ENCODE data around the gene SMCO2.
"Not testable (repeated sequence)": the region's sequence is repeated elsewhere in the genome, so short reads cannot be mapped to it uniquely, and the experiment has no call there.

SMCO2 gene

DNA sequence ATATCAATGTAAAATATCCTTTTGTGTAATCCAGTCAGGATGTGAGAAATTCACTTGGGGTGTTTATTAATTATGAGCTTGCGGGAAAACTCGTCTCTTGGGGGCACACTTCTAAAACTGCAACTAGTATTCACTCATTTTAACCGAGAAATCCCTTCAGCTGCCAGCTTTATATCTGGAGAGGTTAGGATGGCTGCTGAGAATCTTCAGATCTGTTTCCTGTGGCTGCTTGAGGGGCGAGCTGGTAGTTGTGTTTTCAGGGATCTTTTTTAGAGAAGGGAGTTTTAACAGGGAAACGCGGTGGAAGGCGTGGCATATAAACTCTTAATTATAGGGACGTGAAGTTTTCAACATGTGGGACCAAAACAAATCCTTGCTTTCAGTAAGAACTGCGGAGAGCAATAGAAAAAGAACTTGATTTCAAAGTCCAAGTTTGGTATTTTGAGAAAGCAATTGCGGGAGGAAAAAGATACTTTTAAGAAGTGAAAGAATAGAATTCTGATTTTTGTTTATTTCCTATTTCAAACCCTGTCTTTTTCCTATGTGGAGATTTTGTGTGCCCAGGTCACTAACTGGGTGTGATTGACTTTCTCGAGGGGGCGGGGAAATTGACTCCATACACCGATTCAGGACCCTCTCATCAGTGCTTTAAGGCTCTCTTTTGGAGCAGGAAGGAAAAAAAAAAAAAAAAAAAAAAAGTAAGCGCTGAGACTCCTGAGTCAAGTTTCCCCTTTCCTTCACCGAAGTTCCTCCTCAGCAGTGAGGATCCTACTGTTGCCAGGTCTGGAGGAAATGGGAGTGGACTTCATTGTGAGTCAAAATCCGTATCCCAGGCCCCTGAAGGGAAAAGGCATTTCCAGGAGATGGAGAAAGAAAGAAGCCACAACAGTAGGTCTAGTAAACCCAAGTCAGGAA, 78.6 kb downstream of the SMCO2 start:
- DNase-seq (ENCODE audit: low spot score) = no peak

DNA sequence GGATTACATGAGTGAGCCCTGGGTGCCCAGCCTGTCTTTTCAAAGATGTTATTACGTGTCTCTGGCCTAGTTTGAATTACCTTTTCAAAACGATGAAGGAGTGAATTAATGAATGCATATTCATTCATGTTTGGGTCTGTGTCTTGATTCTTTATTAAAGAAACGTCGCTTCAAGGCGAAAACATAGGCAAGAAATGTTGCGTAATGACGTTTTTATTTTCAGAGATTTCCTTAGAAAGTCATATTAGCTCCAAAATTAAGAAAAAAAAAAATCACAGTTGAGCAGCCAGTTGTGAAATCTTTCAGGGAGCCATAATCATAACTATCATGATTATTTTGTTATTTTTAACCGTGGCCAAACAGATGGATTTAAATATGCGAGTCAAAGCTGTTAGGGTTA, 81.0 kb downstream of the SMCO2 start:
- no peak for DNase-seq (ENCODE audit: low spot score)

DNA sequence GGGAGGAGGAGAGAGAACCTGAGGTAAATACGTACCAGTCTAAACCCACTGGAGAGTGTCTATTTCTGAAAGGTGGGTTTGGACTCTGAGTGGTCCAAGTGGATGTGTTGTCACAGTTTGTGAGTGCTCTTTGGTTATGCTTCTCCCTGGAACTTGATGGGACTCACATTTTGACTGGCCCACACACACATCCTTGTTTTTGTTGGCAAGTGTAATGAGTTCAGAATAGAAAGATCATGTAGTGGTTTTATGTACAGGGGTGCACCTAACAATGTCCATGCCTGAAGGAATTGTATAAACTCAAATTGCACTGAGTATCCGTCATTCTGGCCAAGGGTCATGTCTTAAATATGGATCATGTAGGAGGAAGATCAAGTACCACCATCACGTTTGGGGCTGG, 82.3 kb downstream of the SMCO2 start:
- DNase-seq (ENCODE audit: low spot score) = no peak

DNA sequence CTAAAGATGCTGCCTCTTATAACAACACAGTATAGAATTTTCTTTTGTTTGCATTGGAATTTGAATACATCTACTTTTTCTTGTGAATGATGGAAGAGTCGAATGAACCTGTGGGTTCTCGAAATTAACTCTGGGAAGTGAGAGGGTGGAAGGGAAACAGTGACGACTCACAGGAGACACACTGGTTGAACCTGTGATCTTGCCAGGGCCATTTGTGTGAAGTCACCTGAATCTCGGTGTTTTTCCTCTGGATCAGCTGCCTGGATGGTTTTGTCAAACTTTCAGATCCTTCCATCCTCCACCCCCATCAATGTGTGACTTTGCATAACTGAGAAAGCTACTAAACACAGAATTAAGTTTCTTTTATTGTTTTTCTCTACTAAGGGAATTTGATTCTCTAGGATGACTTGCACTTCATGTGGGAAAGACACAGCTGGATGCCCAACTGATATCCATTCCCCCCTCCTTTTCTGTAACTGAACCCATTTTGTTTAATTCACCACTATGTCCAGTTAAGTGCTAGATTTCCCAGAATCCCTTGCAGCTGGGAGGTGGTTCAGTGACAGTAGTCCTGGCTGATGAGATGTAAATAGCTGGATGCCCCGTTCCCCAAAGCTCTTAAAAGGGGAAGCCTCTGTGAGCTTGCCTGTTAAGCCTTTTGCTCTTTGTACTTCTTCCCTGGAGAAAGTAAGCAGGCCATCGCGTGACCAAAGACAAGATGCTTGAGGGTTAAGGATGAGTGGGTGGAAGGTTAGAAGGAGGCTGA, 83.8 kb downstream of the SMCO2 start:
- DNase-seq (ENCODE audit: low spot score) = no peak

DNA sequence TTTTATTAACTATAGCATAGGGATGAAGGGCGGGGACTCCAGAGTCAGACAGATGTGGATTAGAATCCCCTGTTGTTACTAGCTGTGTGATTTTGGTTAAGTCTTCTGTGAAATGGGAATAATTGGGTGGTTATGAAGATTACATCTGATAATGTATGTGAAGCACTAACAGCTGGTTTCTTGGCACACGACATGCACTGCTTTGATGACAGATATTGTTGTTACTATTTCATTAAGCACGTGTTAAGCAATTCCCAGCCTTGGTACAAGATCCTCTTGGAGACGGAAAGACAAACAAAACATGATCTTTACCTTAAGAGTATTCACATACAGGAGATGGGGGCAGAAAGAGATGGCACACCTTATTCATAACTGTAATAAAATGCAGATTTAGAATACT, 85.4 kb downstream of the SMCO2 start:
- DNase-seq (ENCODE audit: low spot score) = no peak

DNA sequence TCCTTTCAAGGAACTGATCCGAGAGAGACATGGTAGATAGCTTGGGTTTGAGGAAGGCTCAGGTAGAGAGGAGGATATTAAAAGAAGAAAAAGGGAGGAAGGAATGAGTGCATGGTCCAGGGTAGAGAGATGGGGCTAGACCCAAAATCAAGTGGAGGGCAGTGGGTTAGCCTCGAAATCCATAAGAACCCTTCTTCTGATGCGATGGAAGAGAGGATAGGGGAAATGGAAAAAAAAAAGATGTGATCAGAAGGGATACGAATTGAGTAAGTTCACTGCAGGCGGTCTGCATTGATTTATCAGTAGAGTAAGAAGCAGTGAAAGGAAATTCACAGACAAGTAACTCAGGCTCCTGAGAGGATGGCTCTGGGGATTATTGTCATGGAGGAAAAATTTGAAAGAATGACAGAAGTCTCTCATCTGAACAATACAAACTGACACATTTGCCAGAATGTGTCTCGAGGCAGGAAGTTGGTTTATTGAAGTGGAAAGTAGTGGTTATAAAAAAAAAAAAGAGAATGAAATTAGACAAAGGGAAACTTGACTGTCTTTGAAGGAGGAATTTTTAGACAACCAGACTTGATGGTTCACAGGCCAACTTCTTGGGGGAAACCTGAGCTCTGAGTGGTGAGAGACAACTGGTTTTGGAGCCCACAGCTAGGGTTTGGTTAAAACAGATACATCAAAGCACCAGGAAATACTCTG, 87.7 kb downstream of the SMCO2 start:
- DNase-seq (ENCODE audit: low spot score) = no peak

DNA sequence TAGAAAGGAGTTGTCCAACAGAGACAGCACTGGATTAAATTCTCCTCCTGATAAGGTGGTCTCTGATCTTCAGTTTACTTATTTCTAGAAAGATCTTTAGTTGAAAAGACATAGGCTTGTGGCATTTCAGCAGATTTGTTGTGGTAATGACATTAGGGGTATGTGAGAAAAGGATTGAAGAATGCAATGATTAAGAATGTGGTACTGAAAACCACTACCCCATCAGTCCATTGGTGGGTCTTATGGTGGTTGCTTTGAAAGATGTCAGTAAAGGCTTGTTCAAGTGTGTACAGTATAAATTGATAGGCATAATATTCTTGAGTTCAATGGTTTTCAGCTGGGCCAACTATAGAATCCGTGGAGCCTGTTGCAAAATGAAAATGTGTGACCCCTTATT, 88.2 kb downstream of the SMCO2 start:
- DNase-seq (ENCODE audit: low spot score) = no peak

DNA sequence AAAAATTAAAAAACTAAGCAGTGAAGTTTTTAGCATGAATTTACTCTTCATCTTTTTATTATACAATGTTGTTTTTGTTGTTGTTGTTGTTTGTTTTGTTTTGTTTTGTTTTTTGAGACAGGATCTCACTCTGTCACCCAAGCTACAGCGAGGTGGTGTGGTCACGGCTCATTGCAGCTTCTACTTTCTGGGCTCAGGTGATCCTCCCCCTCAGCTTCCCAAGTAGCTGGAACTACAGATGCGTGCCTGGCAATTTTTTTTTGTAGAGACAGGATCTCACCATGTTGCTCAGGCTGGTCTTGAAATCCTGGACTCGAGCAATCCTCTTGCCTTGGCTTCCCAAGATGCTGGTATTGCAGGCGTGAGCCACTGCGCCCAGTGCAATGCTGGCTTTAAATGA, 88.8 kb downstream of the SMCO2 start:
- DNase-seq (ENCODE audit: low spot score) = no peak

DNA sequence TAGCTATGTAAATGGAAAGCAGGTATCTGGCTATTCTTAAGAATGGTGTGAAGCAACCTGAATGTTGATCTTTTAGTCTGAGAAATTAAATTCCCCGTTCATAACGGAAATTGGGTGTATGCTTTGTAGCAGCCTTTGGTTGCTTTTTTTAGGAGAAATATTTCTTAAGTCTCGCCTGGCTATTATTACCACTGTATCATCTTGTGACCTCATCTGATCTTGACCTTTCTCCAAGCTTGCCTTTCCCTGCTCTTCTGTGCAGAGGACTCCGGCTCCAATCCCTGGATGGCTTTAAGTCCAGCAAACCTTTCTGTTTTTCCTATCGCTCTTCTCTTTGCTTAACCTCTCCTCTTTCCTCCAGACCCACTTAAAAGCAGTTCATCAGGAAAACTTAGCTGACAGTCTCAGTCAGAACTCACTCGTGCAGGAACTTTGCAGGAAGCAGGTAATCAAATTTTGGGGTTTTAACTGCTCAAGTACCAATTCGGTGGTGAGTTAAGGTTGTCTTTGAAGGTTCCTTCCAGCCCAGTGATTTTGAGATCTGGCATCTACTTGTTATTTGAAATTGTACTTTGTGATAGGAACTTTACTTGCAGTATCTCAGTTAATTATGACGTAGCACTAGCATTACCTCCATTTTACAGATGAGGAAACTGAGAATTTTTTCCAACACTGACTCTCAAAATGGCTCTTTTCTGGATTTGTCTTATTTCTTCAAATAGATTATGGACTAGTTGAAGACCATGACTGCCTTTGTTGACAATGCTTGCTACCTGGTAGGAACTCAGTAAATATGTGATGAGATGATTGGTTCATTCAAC, 91.5 kb downstream of the SMCO2 start:
- no peak for DNase-seq (ENCODE audit: low spot score)

DNA sequence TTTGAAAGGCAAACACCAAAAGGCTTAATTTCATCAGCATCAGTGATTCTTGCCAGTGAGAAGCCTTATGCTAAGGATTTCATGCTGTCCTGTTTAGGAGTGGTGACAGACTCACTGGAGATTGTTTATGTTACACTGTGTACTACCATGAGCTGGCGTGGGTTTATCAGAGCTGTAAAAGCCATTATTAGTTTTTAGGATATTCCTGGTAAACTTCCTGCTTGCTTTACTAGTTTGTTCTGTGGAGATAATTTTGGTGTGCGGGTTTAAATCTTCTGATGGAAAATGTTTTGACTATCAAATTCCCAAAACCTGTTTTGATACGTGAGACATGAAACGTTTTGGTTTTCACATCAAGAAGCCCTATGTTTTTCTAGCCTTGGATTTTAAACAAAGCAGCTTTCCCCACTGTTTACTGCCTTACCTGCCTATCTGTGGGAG, 92.7 kb downstream of the SMCO2 start:
- no peak for DNase-seq (ENCODE audit: low spot score)

DNA sequence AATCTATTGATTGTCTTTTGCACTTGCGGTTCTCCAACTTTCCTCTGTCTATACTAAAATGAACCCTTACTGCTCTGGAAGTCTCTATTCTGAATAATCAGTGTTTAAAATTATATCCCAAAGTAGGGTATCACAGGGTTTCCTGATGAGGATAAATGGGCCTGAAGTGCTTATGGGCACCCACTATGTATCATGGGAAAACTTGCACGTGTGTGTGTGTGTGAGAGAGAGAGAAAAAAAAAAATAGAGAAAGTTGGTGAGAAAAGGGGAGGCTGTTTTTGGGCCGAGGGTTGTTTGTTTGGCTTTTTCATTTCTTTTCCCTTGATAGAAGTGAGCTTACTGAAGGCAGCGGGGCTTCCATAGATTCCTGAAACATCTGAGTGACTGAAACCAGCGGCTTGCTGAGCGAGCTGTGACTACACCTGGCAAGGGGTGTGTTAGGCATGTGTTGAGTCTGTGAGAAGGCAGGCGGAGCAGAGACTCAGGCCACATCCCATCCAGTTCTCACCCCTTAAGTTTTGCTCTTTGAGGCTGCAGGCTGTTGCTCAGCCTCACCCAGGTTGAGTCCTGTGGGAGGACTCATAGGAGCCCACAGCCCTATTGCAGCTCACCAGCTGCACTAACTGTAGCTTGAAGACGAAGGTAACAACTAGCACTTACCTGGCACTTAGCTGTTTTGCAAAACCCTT, 94.6 kb downstream of the SMCO2 start:
- no peak for DNase-seq (ENCODE audit: low spot score)

DNA sequence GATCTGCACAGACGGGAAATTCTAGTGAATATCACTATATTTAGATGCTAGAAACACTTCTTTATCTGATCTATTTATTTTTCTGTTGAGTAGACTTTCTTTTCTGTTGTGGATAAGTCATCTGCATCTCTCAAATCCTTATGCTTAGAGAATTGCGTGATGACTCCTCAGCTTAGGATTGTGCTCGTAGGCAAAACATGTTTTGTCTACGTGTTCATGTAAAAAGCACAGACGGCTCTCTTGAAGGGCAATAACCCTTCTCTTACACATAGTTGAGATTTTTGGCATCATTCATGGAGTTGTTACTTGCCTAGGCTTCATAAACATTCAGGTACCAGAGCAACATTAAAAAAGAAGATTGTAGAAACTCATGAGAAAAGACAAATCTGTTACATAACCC, 96.1 kb downstream of the SMCO2 start:
- DNase-seq (ENCODE audit: low spot score) = no peak

DNA sequence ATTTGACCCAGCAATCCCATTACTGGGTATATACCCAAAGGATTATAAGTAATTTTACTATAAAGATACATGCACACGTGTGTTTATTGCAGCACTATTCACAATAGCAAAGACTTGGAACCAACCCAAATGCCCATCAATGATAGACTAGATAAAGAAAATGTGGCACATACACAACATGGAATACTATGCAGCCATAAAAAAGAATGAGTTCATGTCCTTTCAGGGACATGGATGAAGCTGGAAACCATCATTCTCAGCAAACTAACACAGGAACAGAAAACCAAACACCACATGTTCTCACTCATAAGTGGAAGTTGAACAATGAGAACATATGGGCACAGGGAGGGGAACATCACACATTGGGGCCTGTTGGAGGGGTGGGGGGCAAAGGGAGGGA, 98.3 kb downstream of the SMCO2 start:
- not testable (repeated sequence) for DNase-seq (ENCODE audit: low spot score)

DNA sequence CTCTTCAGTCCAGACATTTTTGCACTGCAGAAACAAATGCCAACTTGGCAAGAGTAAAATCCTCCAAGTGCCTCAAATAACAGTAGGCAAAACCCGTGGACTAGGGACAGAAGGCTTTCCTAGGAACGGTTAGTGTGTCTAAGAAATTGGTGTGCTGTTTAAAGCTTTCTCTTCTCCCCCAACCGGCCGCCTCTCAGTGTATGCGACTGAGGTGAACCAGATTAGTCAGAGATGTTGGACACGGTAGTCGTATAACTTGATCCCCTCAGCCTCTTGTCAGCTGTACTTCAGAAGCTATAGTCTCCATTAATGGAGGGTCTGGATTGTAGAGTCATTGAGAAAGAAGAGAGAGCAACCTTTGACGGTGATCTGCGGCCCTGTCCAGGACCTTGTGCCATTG, 99.1 kb downstream of the SMCO2 start:
- no peak for DNase-seq (ENCODE audit: low spot score)

DNA sequence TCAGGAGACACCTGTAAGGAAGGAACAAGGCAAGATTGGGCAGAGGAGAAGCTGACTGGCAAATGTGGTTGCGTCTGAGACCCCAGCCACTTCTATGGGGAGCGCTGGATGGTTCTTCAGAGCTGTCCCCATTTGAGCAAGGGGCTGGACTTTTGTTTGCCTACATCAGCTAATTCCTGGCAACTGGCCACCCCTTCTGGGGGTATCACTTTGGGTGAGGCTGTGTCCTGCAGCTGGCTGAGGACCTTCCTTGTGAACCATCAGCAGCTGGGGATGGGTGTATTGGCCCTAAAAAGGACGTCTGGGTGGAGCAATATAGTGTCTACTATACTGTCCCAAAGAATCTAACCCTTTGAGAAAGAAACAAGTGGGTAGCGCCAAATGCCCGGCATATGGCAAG, 101.1 kb downstream of the SMCO2 start:
- DNase-seq (ENCODE audit: low spot score) = no peak

DNA sequence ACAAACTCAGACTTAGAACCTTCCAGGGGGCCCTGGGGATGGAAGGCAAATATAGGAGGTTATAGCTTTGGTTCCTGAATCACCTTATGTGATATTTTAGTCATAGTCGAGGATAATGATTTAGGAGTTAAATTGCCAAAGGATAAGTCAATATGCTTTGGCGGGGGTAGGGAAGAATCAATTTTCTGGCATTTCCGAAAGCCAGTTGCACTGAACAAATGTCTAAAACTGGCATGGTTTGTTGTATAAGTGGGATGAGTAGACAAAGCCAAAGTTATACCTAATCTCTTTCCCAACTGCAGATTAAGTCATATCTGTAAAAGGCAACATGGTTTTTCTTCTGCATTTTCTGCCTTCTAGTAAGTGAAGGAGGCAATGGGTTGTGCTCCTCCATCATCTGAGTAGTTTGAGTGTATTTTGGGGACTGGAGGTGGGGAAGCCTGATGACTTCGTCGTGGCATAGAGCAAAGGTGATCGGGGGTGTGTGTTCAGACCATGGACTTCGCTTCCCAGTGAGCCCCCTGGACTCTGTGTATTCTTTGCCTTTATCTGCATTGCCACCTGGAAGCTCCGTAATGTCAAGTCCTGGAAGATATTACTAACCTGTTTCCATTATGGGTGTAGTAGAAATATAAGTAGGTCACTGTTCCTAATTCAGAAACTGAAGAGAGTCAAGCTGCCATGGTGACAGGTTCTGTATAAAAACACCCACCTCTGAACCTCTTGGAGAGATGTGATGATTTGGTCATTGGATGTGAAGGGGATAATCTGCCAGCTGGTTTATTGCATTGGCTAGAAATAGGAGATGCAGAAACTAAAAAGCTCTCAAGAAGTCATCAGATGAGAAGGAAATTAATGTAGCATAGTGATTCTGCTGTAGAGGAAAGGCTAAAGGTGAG, 102.0 kb downstream of the SMCO2 start:
- DNase-seq (ENCODE audit: low spot score) = no peak

DNA sequence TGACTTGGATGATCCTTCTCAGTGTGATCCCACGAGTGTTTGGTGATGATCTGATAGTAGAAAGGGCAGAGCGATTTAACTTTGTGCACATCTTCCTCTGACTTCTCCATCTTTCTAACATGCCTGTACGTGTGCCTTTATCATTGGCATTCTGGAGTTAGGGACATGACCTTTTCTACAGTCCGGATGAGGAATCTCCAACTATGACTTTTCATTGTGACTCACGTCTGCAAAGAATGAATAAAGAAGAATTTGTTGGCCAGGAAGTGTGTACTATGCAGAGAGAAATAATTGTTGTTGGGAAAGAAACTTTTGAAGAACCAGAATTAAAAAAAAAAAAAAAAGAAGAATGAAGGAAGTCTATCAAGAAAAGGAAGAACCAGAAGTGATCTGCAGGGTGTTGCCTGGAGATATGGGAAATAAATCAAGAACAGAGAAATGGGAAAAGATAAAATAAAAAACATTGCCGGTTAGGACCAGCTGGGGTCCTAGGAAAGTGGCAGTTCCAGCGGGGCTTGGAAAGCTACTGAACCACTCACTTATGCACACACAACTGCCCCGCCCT, 102.8 kb downstream of the SMCO2 start:
- no peak for DNase-seq (ENCODE audit: low spot score)

DNA sequence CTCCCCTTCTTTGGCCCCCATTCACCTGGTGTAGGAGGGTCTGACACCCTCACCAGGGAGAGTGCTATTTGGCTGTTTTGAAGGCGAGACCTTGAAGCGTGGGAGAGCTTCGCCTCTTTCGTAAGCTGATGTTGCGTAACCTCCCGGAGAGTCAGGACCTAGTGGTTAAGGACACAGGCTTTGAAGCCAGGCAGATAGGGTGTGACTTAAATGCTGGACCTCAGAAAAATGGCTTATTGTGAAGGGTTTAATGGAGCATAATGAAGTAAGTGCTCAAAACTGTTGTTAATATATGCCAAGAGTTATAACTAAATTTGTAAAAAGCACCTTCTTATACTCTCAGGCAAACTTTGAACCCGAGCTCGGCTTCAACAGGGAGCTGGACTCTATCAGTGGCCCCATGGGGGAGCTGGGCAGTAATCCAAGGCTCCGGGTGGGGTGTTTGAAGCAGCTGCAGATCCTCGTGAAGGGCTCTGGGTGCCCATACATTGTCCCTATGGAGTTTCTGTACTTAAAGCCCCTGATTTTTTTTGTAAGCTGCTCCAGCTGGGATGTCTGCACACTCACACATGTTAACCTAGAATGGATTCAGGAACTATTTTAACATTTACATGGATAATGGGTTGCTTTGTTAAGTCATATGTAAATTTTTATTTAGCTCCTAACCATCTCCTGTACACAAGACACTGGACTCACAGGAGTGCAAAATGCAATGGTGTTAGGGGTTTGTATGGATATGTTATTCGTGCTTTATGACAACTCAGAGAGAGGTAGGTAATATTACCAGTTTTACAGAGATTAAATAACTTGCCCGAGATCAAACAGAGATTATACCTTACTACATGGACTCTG, 103.5 kb downstream of the SMCO2 start:
- no peak for DNase-seq (ENCODE audit: low spot score)

DNA sequence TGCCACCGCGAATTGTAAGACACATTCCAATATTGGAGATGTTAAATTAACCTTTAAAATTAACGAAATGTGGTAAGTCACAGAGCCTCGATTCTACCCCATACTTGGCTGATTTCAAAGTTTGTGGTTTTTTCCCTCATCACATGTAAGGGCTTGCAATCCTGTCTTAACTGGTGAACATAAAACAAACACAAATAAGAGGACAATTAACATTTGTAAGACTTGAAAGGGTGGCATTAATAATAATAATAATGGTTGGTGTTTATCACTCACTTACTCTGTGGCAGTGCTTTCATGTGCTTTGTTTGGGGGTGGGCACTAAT, 104.1 kb downstream of the SMCO2 start:
- DNase-seq (ENCODE audit: low spot score) = no peak
